A673 (cell line): ENCODE results near the gene PDE6A.
"Not testable (repeated sequence)": the region's sequence is repeated elsewhere in the genome, so short reads cannot be mapped to it uniquely, and the experiment has no call there.

Experiments
- CTCF ChIP-seq: fragments of 300-800, 200-600 bp; sonication (generic); conservative IDR thresholded peaks from 2 replicates; pipeline ENCODE4 v1.5.1; 2017; ENCODE audit warnings: low read depth, mild to moderate bottlenecking, antibody characterized with exemption, low read length, moderate library complexity, mixed read lengths
- EZH2 ChIP-seq: fragments of 200-600 bp; sonication (generic); IDR thresholded peaks from 2 replicates; pipeline ENCODE4 v1.6.1; 2017; ENCODE audit warnings: borderline replicate concordance, low read depth, mild to moderate bottlenecking, mixed read lengths, antibody characterized with exemption, low read length; ENCODE audit not compliant: poor library complexity, severe bottlenecking

- TF ChIP-seq CTCF, EZH2: not testable (repeated sequence)
These were observed 62.0 kb downstream of the PDE6A start for GRCh38 chr5:149882633-149883032.
